HepG2 (cell line): ENCODE results near the gene ZFP82. TPM values are rescaled to one million over a fixed set of nuclear protein-coding genes. Genes with fewer than 3 reads are reported as not detected.

Experiments
- GATAD1 ChIP-seq: IDR thresholded peaks from 2 replicates; pipeline ENCODE4 v1.6.1; 2016; ENCODE audit warnings: missing genetic modification reagents, missing compliant biosample characterization
- GMEB1 ChIP-seq: sonication (generic); formaldehyde crosslinking; IDR thresholded peaks from 2 replicates; pipeline ENCODE4 v1.5.1; 2020; ENCODE audit warnings: missing genetic modification reagents, mild to moderate bottlenecking, borderline replicate concordance
- IKZF5 ChIP-seq: IDR thresholded peaks from 2 replicates; pipeline ENCODE4 v1.6.1; 2018; ENCODE audit warnings: missing genetic modification reagents, mild to moderate bottlenecking, missing compliant biosample characterization
- NFATC3 ChIP-seq: sonication (generic); formaldehyde crosslinking; IDR thresholded peaks from 2 replicates; pipeline ENCODE4 v1.5.1; 2020; ENCODE audit warnings: mild to moderate bottlenecking, missing genetic modification reagents
- NR1H2 ChIP-seq: sonication (generic); formaldehyde crosslinking; IDR thresholded peaks from 2 replicates; pipeline ENCODE4 v1.8.1; 2022; ENCODE audit warnings: low read depth, missing genetic modification reagents, borderline replicate concordance
- SIN3A ChIP-seq: IDR thresholded peaks from 2 replicates; pipeline ENCODE4 v1.6.1; 2011; ENCODE audit warnings: low read depth, mild to moderate bottlenecking, control low read depth, low read length, borderline replicate concordance
- TBX3 ChIP-seq: fragments of 450-650 bp; IDR thresholded peaks from 2 replicates; pipeline ENCODE4 v1.6.1; 2017; ENCODE audit warnings: antibody characterized with exemption, mild to moderate bottlenecking, inconsistent platforms, borderline replicate concordance
- TRIM24 ChIP-seq: sonication (generic); formaldehyde crosslinking; IDR thresholded peaks from 2 replicates; pipeline ENCODE4 v1.8.0; 2022; ENCODE audit warnings: mild to moderate bottlenecking, missing genetic modification reagents
- ZBTB20 ChIP-seq: sonication (generic); formaldehyde crosslinking; IDR thresholded peaks from 2 replicates; pipeline ENCODE4 v1.8.1; 2023; ENCODE audit warnings: missing genetic modification reagents, low read depth, mild to moderate bottlenecking, borderline replicate concordance
- ZBTB38 ChIP-seq: sonication (generic); formaldehyde crosslinking; IDR thresholded peaks from 2 replicates; pipeline ENCODE4 v1.5.1; 2020; ENCODE audit warnings: mild to moderate bottlenecking, missing genetic modification reagents
- ZFP91 ChIP-seq: sonication (generic); formaldehyde crosslinking; IDR thresholded peaks from 2 replicates; pipeline ENCODE4 v1.9.0; 2022; ENCODE audit warnings: missing genetic modification reagents, mild to moderate bottlenecking, borderline replicate concordance
- ZMYM2 ChIP-seq: sonication (generic); formaldehyde crosslinking; IDR thresholded peaks from 2 replicates; pipeline ENCODE4 v1.8.0; 2022; ENCODE audit warnings: mild to moderate bottlenecking, missing genetic modification reagents
- ZNF143 ChIP-seq: sonication (generic); formaldehyde crosslinking; IDR thresholded peaks from 2 replicates; pipeline ENCODE4 v1.4.0; 2020; ENCODE audit warnings: missing genetic modification reagents
- ZNF382 ChIP-seq: sonication (generic); formaldehyde crosslinking; IDR thresholded peaks from 2 replicates; pipeline ENCODE4 v1.5.0; 2020; ENCODE audit warnings: missing genetic modification reagents, mild to moderate bottlenecking, borderline replicate concordance
- ZNF589 ChIP-seq: sonication (generic); formaldehyde crosslinking; conservative IDR thresholded peaks from 2 replicates; pipeline ENCODE4 v1.8.0; 2022; ENCODE audit warnings: mild to moderate bottlenecking, moderate library complexity, missing genetic modification reagents
- ZNF678 ChIP-seq: sonication (generic); formaldehyde crosslinking; IDR thresholded peaks from 2 replicates; pipeline ENCODE4 v1.4.0; 2020; ENCODE audit warnings: mild to moderate bottlenecking, missing genetic modification reagents
- ZNF687 ChIP-seq: sonication (generic); formaldehyde crosslinking; IDR thresholded peaks from 2 replicates; pipeline ENCODE4 v1.5.1; 2020; ENCODE audit warnings: mild to moderate bottlenecking, missing genetic modification reagents, moderate library complexity
- ZSCAN9 ChIP-seq: IDR thresholded peaks from 2 replicates; pipeline ENCODE4 v1.6.1; 2016; ENCODE audit warnings: borderline replicate concordance
- polyA plus RNA-seq, 8 experiments: library from polyadenylated mRNA; depleted of rRNA in 3 of 8; stranded (reverse) in 7 of 8; unstranded in 1 of 8; fragments of >200 nt; fragmentation: Illumina TruSeq in 4 of 8; extraction: Trizol in 4 of 8; gene quantifications; 2 replicates each; pipeline versions ENCODE4 v1.2.1 to v1.2.3, GENCODE V29; 2011 to 2016; ENCODE audit warnings: low read depth in 4 of 8, missing spikeins in 1 of 8, mixed read lengths in 1 of 8; ENCODE audit not compliant: insufficient read depth in 1 of 8
- total RNA-seq, 5 experiments: library from RNA; depleted of rRNA; stranded (reverse); fragments of >200 nt; fragmentation: Illumina TruSeq; extraction: Trizol; gene quantifications; 2 replicates each; pipeline ENCODE4 v1.2.3, GENCODE V29; 2016; ENCODE audit warnings: low read depth in 1 of 5

The ZFP82 gene
- total and polyA plus RNA-seq, 2 of the 13 experiments (the other 11 are each of a cell fraction or from before 2014, with no cell fraction given), result 1.7 to 4.3 TPM

GRCh38 chr19:36418287-36419001, at the start of gene ZFP82 (continued):
- TF ChIP-seq TRIM24 (CRISPR knock-in tag), result no peak
- TF ChIP-seq ZBTB38 (CRISPR knock-in tag), result peak; percentile 47; the same call in 1 of the 2 replicates
- TF ChIP-seq ZNF687 (CRISPR knock-in tag), result peak; percentile 96
- 0 out of 2 replicates have a peak, but pooled peaks have one; percentile 56 for TF ChIP-seq ZMYM2 (CRISPR knock-in tag)
- peak; percentile 88 for TF ChIP-seq ZNF143 (CRISPR knock-in tag)
- no peak for TF ChIP-seq ZSCAN9 (CRISPR knock-in tag)
- peak; percentile 81 for TF ChIP-seq ZFP91 (CRISPR knock-in tag)
- TF ChIP-seq SIN3A, result peak; percentile 37; the same call in 1 of the 2 replicates
- no peak for TF ChIP-seq ZNF589
- peak; percentile 69; the same call in 1 of the 2 replicates for TF ChIP-seq GMEB1 (CRISPR knock-in tag)
- TF ChIP-seq ZBTB20 (CRISPR knock-in tag), result 0 out of 2 replicates have a peak, but pooled peaks have one; percentile 34
- peak; percentile 52 for TF ChIP-seq NFATC3
- no peak for TF ChIP-seq NR1H2
- TF ChIP-seq ZNF382 (CRISPR knock-in tag), result no peak
- peak; percentile 54; the same call in 1 of the 2 replicates for TF ChIP-seq GATAD1
- TF ChIP-seq ZNF678, result no peak
- no peak for TF ChIP-seq TBX3
- TF ChIP-seq IKZF5 (CRISPR knock-in tag), result 0 out of 2 replicates have a peak, but pooled peaks have one; percentile 6
